Measurements from ENCODE around the gene MFN1. TPM values are rescaled to one million over a fixed set of nuclear protein-coding genes. Genes with fewer than 3 reads are reported as not detected.

MFN1 gene
- total RNA-seq, 1 experiment from 2014 or later, result 45.2 TPM

DNA sequence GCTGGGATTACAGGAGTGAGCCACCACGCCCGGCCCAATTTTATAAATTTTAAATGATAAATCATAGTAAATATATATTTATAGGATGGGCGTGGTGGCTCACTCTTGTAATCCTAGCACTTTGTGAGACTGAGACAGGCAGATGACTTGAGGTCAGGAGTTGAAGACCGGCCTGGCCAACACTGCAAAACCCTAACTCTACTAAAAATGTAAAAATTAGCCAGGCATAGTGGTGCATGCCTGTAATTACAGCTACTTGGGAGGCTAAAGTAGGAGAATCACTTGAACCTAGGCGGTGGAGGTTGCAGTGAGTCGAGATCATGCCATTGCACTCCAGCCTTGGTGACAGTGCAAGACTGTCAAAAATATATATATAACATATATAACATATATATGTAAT, 26.4 kb downstream of the MFN1 start:
- H3K4ac ChIP-seq (ENCODE audit: low read depth, low read length), result no peak overlapping the region
- no peak overlapping the region for H3K27ac ChIP-seq (ENCODE audit: insufficient read length, low read depth, low read length)
- no peak overlapping the region for H3K23ac ChIP-seq (ENCODE audit: insufficient read length, low read depth, low read length)
- Mint-ChIP-seq H3K27me3 (ENCODE audit: low read depth) (no peaks in the 10 kb centered on the region), H3K4me3 (no peak overlapping the region), H3K36me3 (ENCODE audit: insufficient read depth in 1 of 3, low read depth in 3 of 3) (peaks cover 0 to 31% (median 25%) of the 10 kb centered on the region in 3 experiments; a peak in 5 of 7 replicates), H3K4me1 (no peaks in the 10 kb centered on the region), H3K9me3 (no peaks in the 10 kb centered on the region), H3K27ac (no peak overlapping the region)
- no peak overlapping the region for H2AFZ ChIP-seq (ENCODE audit: low read length)
- no peak overlapping the region for H2AK5ac ChIP-seq (ENCODE audit: insufficient read length, low read length)
- no peak overlapping the region for H4K91ac ChIP-seq (ENCODE audit: insufficient read length, low read depth, low read length)
- no peak overlapping the region for H2BK120ac ChIP-seq (ENCODE audit: low read depth, low read length, poor library complexity, severe bottlenecking)
- no peak overlapping the region for H4K8ac ChIP-seq (replicated peaks; ENCODE audit: insufficient read length, low read depth, low read length)
- H2BK12ac ChIP-seq (ENCODE audit: insufficient read length, low read depth, low read length), result no peak overlapping the region
- TF ChIP-seq, protein P1, sequence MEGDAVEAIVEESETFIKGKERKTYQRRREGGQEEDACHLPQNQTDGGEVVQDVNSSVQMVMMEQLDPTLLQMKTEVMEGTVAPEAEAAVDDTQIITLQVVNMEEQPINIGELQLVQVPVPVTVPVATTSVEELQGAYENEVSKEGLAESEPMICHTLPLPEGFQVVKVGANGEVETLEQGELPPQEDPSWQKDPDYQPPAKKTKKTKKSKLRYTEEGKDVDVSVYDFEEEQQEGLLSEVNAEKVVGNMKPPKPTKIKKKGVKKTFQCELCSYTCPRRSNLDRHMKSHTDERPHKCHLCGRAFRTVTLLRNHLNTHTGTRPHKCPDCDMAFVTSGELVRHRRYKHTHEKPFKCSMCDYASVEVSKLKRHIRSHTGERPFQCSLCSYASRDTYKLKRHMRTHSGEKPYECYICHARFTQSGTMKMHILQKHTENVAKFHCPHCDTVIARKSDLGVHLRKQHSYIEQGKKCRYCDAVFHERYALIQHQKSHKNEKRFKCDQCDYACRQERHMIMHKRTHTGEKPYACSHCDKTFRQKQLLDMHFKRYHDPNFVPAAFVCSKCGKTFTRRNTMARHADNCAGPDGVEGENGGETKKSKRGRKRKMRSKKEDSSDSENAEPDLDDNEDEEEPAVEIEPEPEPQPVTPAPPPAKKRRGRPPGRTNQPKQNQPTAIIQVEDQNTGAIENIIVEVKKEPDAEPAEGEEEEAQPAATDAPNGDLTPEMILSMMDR (conservative IDR thresholded peaks at IDR 0.05), result peak; percentile 30; the same call in 1 of the 3 replicates
- no peak overlapping the region for H4K5ac ChIP-seq (ENCODE audit: insufficient read length, low read depth, low read length)
- H4K20me1 ChIP-seq (ENCODE audit: control insufficient read depth, insufficient read depth, insufficient read length), result no peaks in the 10 kb centered on the region
- DNase-seq, result no peak
- no CpG with 5 or more reads among the region's 6 CpGs for WGBS (ENCODE audit: extremely low coverage, insufficient read length, low lambda C conversion rate)
- no peak overlapping the region for H3T11ph ChIP-seq (ENCODE audit: low read length)
- no peak overlapping the region for H3K4me2 ChIP-seq (ENCODE audit: insufficient read depth, insufficient read length, low read length)
- no peak overlapping the region for H3K9ac ChIP-seq (ENCODE audit: extremely low read depth, insufficient read length, low read length)
- no peaks in the 10 kb centered on the region for H3K23me2 ChIP-seq (ENCODE audit: insufficient read length, low read depth, low read length, poor library complexity, severe bottlenecking)
- H3K14ac ChIP-seq (ENCODE audit: insufficient read depth, low read length), result no peak overlapping the region
- no peak overlapping the region for H2BK5ac ChIP-seq (ENCODE audit: insufficient read length, low read length)
- no peak overlapping the region for H3K56ac ChIP-seq (ENCODE audit: insufficient read length, low read depth, low read length)
- H3K9me3 ChIP-seq (ENCODE audit: control insufficient read depth, low read depth, low read length), result no peaks in the 10 kb centered on the region
- no peaks in the 10 kb centered on the region for H3K79me2 ChIP-seq (ENCODE audit: insufficient read depth, low read length)
- no peak overlapping the region for H3K18ac ChIP-seq (ENCODE audit: insufficient read length, low read depth, low read length)
- H3K4me1 ChIP-seq (ENCODE audit: insufficient read depth, low read length), result no peaks in the 10 kb centered on the region
- H2BK20ac ChIP-seq (ENCODE audit: low read depth, low read length, poor library complexity, severe bottlenecking), result no peak overlapping the region
- no peaks in the 10 kb centered on the region for H3K27me3 ChIP-seq (ENCODE audit: insufficient read depth, low read length)
- H3K79me1 ChIP-seq (ENCODE audit: insufficient read depth, low read depth, low read length, poor library complexity, severe bottlenecking), result no peaks in the 10 kb centered on the region
- no peak overlapping the region for H2BK15ac ChIP-seq (ENCODE audit: low read depth, low read length)
